SK-N-SH treated with all-trans-retinoic acid at 6 μM for 48 hours (cell line): Measurements from ENCODE around the gene CTBP2.

Source experiments
- ARNTL ChIP-seq: fragments of 450-650 bp; formaldehyde crosslinking; IDR thresholded peaks from 2 replicates; pipeline ENCODE4 v1.5.0; 2020; ENCODE audit warnings: low read depth, mild to moderate bottlenecking, moderate library complexity, borderline replicate concordance
- BACH2 ChIP-seq: fragments of 250-450 bp; sonication (Bioruptor Pico); IDR thresholded peaks from 2 replicates; pipeline ENCODE4 v1.9.0; 2021; ENCODE audit warnings: mild to moderate bottlenecking, borderline replicate concordance
- CSDC2 ChIP-seq: fragments of 250-450 bp; sonication (Bioruptor Pico); IDR thresholded peaks from 2 replicates; pipeline ENCODE4 v1.5.0; 2020; ENCODE audit warnings: mild to moderate bottlenecking, moderate library complexity
- GLIS3 ChIP-seq: fragments of 250-450 bp; sonication (Bioruptor Pico); IDR thresholded peaks from 2 replicates; pipeline ENCODE4 v1.5.0; 2020; ENCODE audit warnings: mild to moderate bottlenecking, moderate library complexity
- ISL1 ChIP-seq: fragments of 250-450 bp; sonication (Bioruptor Pico); IDR thresholded peaks from 2 replicates; pipeline ENCODE4 v2.1.2; 2022; ENCODE audit warnings: mild to moderate bottlenecking, moderate library complexity
- OSR1 ChIP-seq: fragments of 250-450 bp; sonication (Bioruptor Pico); IDR thresholded peaks from 2 replicates; pipeline ENCODE4 v1.8.0; 2022; ENCODE audit warnings: moderate library complexity, mild to moderate bottlenecking, inconsistent platforms
- PPARA ChIP-seq: fragments of 250-450 bp; sonication (Bioruptor Pico); IDR thresholded peaks from 2 replicates; pipeline ENCODE4 v1.5.0; 2020; ENCODE audit warnings: mild to moderate bottlenecking, borderline replicate concordance
- RARB ChIP-seq: fragments of 250-450 bp; sonication (Bioruptor Pico); IDR thresholded peaks from 2 replicates; pipeline ENCODE4 v1.8.0; 2021; ENCODE audit warnings: mild to moderate bottlenecking, moderate library complexity
- TCF4 ChIP-seq: fragments of 250-450 bp; sonication (Bioruptor Pico); IDR thresholded peaks from 2 replicates; pipeline ENCODE4 v1.8.0; 2021; ENCODE audit warnings: mild to moderate bottlenecking, moderate library complexity, borderline replicate concordance
- ZFP30 ChIP-seq: fragments of 450-650 bp; formaldehyde crosslinking; IDR thresholded peaks from 2 replicates; pipeline ENCODE4 v1.5.0; 2022; ENCODE audit warnings: mild to moderate bottlenecking, moderate library complexity
- ZNF565 ChIP-seq: fragments of 450-650 bp; formaldehyde crosslinking; conservative IDR thresholded peaks from 2 replicates; pipeline ENCODE4 v1.5.0; 2020; ENCODE audit warnings: low read depth, mild to moderate bottlenecking, moderate library complexity
- ZNF70 ChIP-seq: fragments of 450-650 bp; formaldehyde crosslinking; IDR thresholded peaks from 2 replicates; pipeline ENCODE4 v1.5.0; 2020; ENCODE audit warnings: mild to moderate bottlenecking, moderate library complexity
- TF ChIP-seq, protein P1 (sequence below): fragments of 250-450 bp; sonication (Bioruptor Pico); IDR thresholded peaks from 2 replicates; pipeline ENCODE4 v1.8.0; 2021; ENCODE audit warnings: low read depth, mild to moderate bottlenecking, moderate library complexity, borderline replicate concordance

DNA sequence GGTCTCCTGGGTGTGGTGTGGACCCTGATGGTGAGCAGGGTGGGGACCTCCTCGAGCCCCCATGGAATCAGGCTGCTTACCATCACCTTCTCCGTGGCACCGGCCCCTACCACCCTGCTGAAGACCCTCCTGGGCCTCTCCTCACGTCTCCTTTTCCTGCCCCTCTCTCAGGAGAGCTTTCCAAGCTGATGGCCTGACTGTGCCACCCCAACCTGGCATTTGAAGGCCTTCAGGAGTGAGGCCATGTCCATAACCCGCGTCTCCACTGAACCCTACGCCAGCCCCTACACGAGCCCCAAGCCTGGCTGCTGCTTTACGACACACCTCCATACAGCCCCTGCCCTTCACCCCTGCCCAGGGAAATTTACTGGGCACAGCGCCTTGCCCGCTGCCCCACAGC is 163.1 kb downstream of the CTBP2 start:
- TF ChIP-seq TCF4, result no peak
- no peak for TF ChIP-seq CSDC2 (CRISPR knock-in tag)
- TF ChIP-seq, protein P1, sequence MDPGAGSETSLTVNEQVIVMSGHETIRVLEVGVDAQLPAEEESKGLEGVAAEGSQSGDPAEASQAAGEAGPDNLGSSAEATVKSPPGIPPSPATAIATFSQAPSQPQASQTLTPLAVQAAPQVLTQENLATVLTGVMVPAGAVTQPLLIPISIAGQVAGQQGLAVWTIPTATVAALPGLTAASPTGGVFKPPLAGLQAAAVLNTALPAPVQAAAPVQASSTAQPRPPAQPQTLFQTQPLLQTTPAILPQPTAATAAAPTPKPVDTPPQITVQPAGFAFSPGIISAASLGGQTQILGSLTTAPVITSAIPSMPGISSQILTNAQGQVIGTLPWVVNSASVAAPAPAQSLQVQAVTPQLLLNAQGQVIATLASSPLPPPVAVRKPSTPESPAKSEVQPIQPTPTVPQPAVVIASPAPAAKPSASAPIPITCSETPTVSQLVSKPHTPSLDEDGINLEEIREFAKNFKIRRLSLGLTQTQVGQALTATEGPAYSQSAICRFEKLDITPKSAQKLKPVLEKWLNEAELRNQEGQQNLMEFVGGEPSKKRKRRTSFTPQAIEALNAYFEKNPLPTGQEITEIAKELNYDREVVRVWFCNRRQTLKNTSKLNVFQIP, result no peak
- TF ChIP-seq OSR1 (CRISPR knock-in tag), result no peak
- TF ChIP-seq ARNTL (CRISPR knock-in tag), result no peak
- TF ChIP-seq RARB (CRISPR knock-in tag), result no peak
- TF ChIP-seq BACH2 (CRISPR knock-in tag), result no peak
- TF ChIP-seq ZNF565 (CRISPR knock-in tag), result no peak
- no peak for TF ChIP-seq ISL1 (CRISPR knock-in tag)
- TF ChIP-seq GLIS3 (CRISPR knock-in tag), result no peak
- TF ChIP-seq PPARA (CRISPR knock-in tag), result no peak
- TF ChIP-seq ZNF70, result no peak
- no peak for TF ChIP-seq ZFP30 (CRISPR knock-in tag)
